Right lobe of liver (tissue), 4 donors: ENCODE data around the gene GRM8.

Source experiments
- POLR2A ChIP-seq: fragments of 450-650 bp; IDR thresholded peaks from one replicate; pipeline ENCODE4 v1.6.1; 2017; ENCODE audit warnings: antibody characterized with exemption, mild to moderate bottlenecking
- TF ChIP-seq, protein P1 (sequence below), 4 donors: fragments of 200-600 bp in 3 of 4; fragments of 450-650 bp in 1 of 4; IDR thresholded peaks; one replicate each; pipeline versions ENCODE4 v1.5.1 to v1.8.0; 2016 to 2022; ENCODE audit warnings: antibody characterized with exemption in 4 of 4, mild to moderate bottlenecking in 2 of 4
- donor health status: DM: no; HTN: no; CAD: no.
- donor health status: DM: no; HTN: no; CAD: no.
- donor health status: DM: no; HTN: yes; CAD: no.

GRCh38 chr7:127187740-127188139 is 65.0 kb downstream of the GRM8 start:
- TF ChIP-seq, protein P1, sequence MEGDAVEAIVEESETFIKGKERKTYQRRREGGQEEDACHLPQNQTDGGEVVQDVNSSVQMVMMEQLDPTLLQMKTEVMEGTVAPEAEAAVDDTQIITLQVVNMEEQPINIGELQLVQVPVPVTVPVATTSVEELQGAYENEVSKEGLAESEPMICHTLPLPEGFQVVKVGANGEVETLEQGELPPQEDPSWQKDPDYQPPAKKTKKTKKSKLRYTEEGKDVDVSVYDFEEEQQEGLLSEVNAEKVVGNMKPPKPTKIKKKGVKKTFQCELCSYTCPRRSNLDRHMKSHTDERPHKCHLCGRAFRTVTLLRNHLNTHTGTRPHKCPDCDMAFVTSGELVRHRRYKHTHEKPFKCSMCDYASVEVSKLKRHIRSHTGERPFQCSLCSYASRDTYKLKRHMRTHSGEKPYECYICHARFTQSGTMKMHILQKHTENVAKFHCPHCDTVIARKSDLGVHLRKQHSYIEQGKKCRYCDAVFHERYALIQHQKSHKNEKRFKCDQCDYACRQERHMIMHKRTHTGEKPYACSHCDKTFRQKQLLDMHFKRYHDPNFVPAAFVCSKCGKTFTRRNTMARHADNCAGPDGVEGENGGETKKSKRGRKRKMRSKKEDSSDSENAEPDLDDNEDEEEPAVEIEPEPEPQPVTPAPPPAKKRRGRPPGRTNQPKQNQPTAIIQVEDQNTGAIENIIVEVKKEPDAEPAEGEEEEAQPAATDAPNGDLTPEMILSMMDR (IDR thresholded peaks at IDR 0.05): no peak
- no peak for TF ChIP-seq POLR2A
